Ishikawa (cell line): ENCODE data around the gene PDE1A.

Experiments
- CEBPB ChIP-seq: IDR thresholded peaks from 2 replicates; pipeline ENCODE4 v1.6.1; 2012
- CREB1 ChIP-seq: IDR thresholded peaks from 2 replicates; pipeline ENCODE4 v1.6.1; 2012; ENCODE audit warnings: low read depth
- EGR1 ChIP-seq: IDR thresholded peaks from 2 replicates; pipeline ENCODE4 v1.6.1; 2012
- EP300 ChIP-seq: IDR thresholded peaks from 2 replicates; pipeline ENCODE4 v1.6.1; 2012; ENCODE audit warnings: borderline replicate concordance
- NFIC ChIP-seq: IDR thresholded peaks from 2 replicates; pipeline ENCODE4 v1.6.1; 2012
- TAF1 ChIP-seq: IDR thresholded peaks from 2 replicates; pipeline ENCODE4 v1.6.1; 2012; ENCODE audit warnings: low read depth, mild to moderate bottlenecking
- TCF12 ChIP-seq: IDR thresholded peaks from 2 replicates; pipeline ENCODE4 v1.6.1; 2012; ENCODE audit warnings: low read depth
- TEAD4 ChIP-seq: IDR thresholded peaks from 2 replicates; pipeline ENCODE4 v1.6.1; 2012
- YY1 ChIP-seq: IDR thresholded peaks from 2 replicates; pipeline ENCODE4 v1.6.1; 2012; ENCODE audit warnings: low read depth
- ZBTB7A ChIP-seq: IDR thresholded peaks from 2 replicates; pipeline ENCODE4 v1.6.1; 2012; ENCODE audit warnings: low read depth
- TF ChIP-seq, protein P1 (sequence below): IDR thresholded peaks from 2 replicates; pipeline ENCODE4 v1.6.1; 2012
- TF ChIP-seq, protein P2 (sequence below): IDR thresholded peaks from 2 replicates; pipeline ENCODE4 v1.6.1; 2012; ENCODE audit warnings: low read depth, mild to moderate bottlenecking
- TF ChIP-seq, protein P3 (sequence below): IDR thresholded peaks from 2 replicates; pipeline ENCODE4 v1.6.1; 2012

The PDE1A gene

DNA sequence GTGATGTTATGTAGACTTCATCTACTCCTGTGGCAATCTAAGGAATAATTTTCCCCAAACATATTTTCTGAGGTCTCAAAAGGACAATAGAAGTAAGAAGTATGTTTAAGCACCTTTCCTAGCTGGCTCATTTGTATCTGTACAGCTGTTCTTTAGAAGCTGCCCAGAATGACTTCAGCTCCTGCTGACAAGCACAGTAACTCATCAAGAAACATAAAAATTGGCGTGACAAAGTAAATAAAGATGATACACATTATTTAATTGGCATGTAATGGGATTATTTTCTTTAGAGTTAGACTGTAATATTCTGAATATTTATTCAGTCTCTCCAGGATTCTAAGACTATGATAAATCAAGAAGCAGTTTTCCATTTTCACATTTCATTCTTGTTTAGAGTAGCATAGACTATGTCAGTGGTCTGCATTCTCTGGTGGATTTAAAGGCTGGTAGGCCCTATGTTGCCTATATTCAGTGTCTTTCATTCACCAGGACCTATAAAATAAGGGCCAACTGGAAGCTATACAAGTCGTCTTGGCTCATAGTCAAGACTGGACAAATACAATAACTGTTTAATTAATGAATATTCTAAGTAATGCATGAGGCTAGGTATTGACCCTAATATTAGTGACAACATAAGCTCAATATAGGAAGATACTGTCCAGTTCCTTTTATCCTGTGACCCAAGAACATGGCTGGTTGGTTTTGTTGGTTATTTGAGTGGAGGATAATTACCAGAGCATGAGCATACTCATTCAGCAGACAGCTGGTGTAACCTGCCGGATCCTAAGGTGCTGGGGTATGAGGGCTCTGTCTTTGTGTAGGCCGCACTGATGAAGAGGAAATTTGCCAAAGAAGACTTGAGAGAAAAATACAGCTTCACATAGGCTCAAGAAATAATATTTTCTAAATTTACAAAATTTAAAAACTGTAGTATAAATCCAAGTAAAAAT lies 107.0 kb downstream of the PDE1A start:
- TF ChIP-seq CEBPB (no peak), YY1 (no peak), EP300 (no peak), CREB1 (no peak), TCF12 (no peak), TEAD4 (no peak), EGR1 (no peak), NFIC (no peak)
- TF ChIP-seq, protein P1, sequence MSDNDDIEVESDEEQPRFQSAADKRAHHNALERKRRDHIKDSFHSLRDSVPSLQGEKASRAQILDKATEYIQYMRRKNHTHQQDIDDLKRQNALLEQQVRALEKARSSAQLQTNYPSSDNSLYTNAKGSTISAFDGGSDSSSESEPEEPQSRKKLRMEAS = no peak
- TF ChIP-seq, protein P2, sequence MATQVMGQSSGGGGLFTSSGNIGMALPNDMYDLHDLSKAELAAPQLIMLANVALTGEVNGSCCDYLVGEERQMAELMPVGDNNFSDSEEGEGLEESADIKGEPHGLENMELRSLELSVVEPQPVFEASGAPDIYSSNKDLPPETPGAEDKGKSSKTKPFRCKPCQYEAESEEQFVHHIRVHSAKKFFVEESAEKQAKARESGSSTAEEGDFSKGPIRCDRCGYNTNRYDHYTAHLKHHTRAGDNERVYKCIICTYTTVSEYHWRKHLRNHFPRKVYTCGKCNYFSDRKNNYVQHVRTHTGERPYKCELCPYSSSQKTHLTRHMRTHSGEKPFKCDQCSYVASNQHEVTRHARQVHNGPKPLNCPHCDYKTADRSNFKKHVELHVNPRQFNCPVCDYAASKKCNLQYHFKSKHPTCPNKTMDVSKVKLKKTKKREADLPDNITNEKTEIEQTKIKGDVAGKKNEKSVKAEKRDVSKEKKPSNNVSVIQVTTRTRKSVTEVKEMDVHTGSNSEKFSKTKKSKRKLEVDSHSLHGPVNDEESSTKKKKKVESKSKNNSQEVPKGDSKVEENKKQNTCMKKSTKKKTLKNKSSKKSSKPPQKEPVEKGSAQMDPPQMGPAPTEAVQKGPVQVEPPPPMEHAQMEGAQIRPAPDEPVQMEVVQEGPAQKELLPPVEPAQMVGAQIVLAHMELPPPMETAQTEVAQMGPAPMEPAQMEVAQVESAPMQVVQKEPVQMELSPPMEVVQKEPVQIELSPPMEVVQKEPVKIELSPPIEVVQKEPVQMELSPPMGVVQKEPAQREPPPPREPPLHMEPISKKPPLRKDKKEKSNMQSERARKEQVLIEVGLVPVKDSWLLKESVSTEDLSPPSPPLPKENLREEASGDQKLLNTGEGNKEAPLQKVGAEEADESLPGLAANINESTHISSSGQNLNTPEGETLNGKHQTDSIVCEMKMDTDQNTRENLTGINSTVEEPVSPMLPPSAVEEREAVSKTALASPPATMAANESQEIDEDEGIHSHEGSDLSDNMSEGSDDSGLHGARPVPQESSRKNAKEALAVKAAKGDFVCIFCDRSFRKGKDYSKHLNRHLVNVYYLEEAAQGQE = no peak

- TF ChIP-seq TAF1 (no peak), TCF12 (no peak), TEAD4 (no peak), YY1 (no peak), NFIC (no peak)
- TF ChIP-seq, protein P1 = no peak
- TF ChIP-seq, protein P3, sequence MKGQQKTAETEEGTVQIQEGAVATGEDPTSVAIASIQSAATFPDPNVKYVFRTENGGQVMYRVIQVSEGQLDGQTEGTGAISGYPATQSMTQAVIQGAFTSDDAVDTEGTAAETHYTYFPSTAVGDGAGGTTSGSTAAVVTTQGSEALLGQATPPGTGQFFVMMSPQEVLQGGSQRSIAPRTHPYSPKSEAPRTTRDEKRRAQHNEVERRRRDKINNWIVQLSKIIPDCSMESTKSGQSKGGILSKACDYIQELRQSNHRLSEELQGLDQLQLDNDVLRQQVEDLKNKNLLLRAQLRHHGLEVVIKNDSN = no peak
- TF ChIP-seq, protein P2 = no peak
Measured at GRCh38 chr2:182318466-182319220, 108.2 kb downstream of the PDE1A start.

DNA sequence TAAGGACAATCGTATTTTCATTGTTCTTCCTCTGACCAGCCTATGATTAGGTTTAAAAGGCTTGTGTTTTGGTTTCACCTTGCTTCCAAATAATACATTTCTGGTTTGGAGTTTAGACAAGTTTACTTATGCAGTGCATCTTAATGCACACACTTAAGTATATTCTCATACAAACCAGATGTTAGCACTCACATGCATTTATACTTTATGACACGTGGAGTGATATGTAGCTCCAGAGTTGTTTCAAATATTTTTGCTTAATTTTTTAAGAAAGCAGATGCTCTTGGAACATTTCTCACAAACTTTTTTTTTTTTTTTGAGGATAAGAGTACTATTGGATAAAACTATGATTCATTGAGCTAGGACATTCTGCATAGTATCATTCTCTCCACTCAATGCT lies 109.9 kb downstream of the PDE1A start:
- TF ChIP-seq, protein P2 = no peak

DNA sequence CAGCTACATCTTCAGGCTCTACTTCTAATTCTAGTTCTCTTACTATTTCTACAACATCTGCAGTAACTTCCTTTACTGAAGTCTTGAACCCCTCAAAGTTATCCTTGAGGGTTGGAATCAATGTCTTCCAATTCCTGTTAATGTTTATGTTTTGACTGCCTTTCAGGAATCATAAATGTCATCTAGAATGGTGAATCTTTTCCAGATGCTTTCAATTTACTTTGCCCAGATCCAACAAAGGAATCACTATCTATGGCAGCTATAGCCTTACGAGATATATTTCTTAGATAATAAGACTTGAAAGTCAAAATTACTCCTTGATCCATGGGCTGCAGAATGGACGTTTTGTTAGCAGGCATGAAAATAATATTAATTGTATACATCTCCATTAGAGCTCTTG lies 123.9 kb downstream of the PDE1A start:
- TF ChIP-seq TAF1 (no peak), ZBTB7A (no peak), CREB1 (no peak), TCF12 (no peak), YY1 (no peak), NFIC (no peak), EP300 (no peak), EGR1 (no peak), TEAD4 (no peak)
- TF ChIP-seq, protein P1 = no peak
- TF ChIP-seq, protein P3 = no peak
- TF ChIP-seq, protein P2 = no peak
